Measurements from ENCODE around the gene FRMD4B.

FRMD4B gene

GRCh38 chr3:69200384-69201068 is 185.4 kb downstream of the FRMD4B start:
- DNase-seq (ENCODE audit: low read depth) = no peak

- DNase-seq (ENCODE audit: low read depth) = no peak
Measured at GRCh38 chr3:69199942-69200341, 185.9 kb downstream of the FRMD4B start.

GRCh38 chr3:69197922-69198530 is 187.9 kb downstream of the FRMD4B start:
- DNase-seq (ENCODE audit: low read depth) = no peak

GRCh38 chr3:69197455-69197854 is 188.4 kb downstream of the FRMD4B start:
- no peak for DNase-seq (ENCODE audit: low read depth)

- DNase-seq (ENCODE audit: low read depth) = no peak
Measured at GRCh38 chr3:69196876-69197275, 189.0 kb downstream of the FRMD4B start.

GRCh38 chr3:69194431-69195165 is 191.3 kb downstream of the FRMD4B start:
- no peak for DNase-seq (ENCODE audit: low read depth)

GRCh38 chr3:69193749-69194148 is 192.1 kb downstream of the FRMD4B start:
- no peak for DNase-seq (ENCODE audit: low read depth)

- DNase-seq (ENCODE audit: low read depth) = no peak
Measured at GRCh38 chr3:69191516-69191915, 194.4 kb downstream of the FRMD4B start.

- DNase-seq (ENCODE audit: low read depth) = no peak
Measured at GRCh38 chr3:69189487-69189886, 196.4 kb downstream of the FRMD4B start.

- DNase-seq (ENCODE audit: low read depth) = no peak
Measured at GRCh38 chr3:69186575-69187093, 199.3 kb downstream of the FRMD4B start.

- DNase-seq (ENCODE audit: low read depth) = no peak
Measured at GRCh38 chr3:69182588-69183316, 203.1 kb downstream of the FRMD4B start.

- peak; percentile 17 for DNase-seq (ENCODE audit: low read depth)
Measured at GRCh38 chr3:69181592-69182211, 204.2 kb downstream of the FRMD4B start.

GRCh38 chr3:69180869-69181591 is 204.9 kb downstream of the FRMD4B start:
- no peak for DNase-seq (ENCODE audit: low read depth)

GRCh38 chr3:69179740-69180372 is 206.0 kb downstream of the FRMD4B start:
- DNase-seq (ENCODE audit: low read depth) = no peak

- DNase-seq (ENCODE audit: low read depth) = no peak
Measured at GRCh38 chr3:69178838-69179739, 206.8 kb downstream of the FRMD4B start.

- no peak for DNase-seq (ENCODE audit: low read depth)
Measured at GRCh38 chr3:69178082-69178481, 207.8 kb downstream of the FRMD4B start.

- DNase-seq (ENCODE audit: low read depth) = no peak
Measured at GRCh38 chr3:69174871-69175737, 210.8 kb downstream of the FRMD4B start.

- no peak for DNase-seq (ENCODE audit: low read depth)
Measured at GRCh38 chr3:69174445-69174844, 211.4 kb downstream of the FRMD4B start.

- DNase-seq (ENCODE audit: low read depth) = no peak
Measured at GRCh38 chr3:69172058-69172457, 213.8 kb downstream of the FRMD4B start.
